ENCODE data around the gene NUAK1. TPM values are rescaled to one million over a fixed set of nuclear protein-coding genes. Genes with fewer than 3 reads are reported as not detected.
A peak's percentile ranks its signal among the peaks of the same experiment; 100 is the strongest.

Gene NUAK1
- total RNA-seq, 1 donor from 2014 or later, result 7.6 TPM

DNA sequence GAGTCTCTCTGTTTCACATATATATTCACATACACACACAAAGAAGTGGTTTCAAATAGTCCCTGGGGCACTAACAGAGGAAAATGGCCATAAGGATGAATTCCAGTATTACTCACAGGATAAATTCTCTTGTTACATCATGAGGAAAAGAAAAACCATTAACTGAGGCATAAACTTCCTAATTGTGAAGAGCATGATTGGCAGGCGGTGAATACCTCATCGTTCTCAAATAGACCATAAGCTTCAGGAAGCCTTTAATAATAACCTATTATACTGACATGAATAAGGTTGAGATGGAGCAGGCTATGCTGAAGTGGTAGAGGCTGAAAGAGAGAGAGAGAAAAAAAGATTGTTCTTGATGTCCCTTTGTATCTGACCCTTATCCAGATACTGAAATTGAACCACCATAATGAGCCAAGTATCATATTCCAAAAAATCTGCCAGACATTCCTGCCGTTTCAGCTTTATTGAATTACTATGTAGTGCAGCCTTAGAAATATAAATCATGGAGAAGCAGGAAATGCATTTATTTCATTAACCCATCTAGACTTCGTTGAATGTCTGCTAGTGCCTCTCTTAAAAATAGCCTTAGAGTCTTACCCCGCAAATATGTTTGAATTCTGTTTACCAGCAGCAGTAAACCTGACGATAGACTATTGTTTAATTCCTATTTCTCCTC lies 86.8 kb downstream of the NUAK1 start:
- Histone ChIP-seq H3K27me3 (ENCODE audit: control insufficient read depth, insufficient read depth, low read length) (no peaks in the 10 kb centered on the region), H3K36me3 (ENCODE audit: control insufficient read depth, insufficient read depth, low read length) (no peaks in the 10 kb centered on the region), H3K4me3 (ENCODE audit: low read depth, low read length) (no peak overlapping the region)
- TF ChIP-seq CTCF (IDR thresholded peaks at IDR 0.05; ENCODE audit: insufficient read depth, low read length, severe bottlenecking), result no peak
- DNase-seq (ENCODE audit: low read depth) (peak; percentile 53), FAIRE-seq (no peak)

- no peaks in the 10 kb centered on the region for H3K36me3 ChIP-seq (ENCODE audit: control insufficient read depth, insufficient read depth, low read length)
- no peak for TF ChIP-seq CTCF (IDR thresholded peaks at IDR 0.05; ENCODE audit: insufficient read depth, low read length, severe bottlenecking)
- no peak for DNase-seq (ENCODE audit: low read depth)
- no peak overlapping the region for H3K4me3 ChIP-seq (ENCODE audit: low read depth, low read length)
- FAIRE-seq, result no peak
- no peaks in the 10 kb centered on the region for H3K27me3 ChIP-seq (ENCODE audit: control insufficient read depth, insufficient read depth, low read length)
Observed at GRCh38 chr12:106049546-106049945, 89.2 kb downstream of the NUAK1 start.

- no peak for DNase-seq (ENCODE audit: low read depth)
- H3K27me3 ChIP-seq (ENCODE audit: control insufficient read depth, insufficient read depth, low read length), result no peaks in the 10 kb centered on the region
- H3K4me3 ChIP-seq (ENCODE audit: low read depth, low read length), result no peak overlapping the region
- H3K36me3 ChIP-seq (ENCODE audit: control insufficient read depth, insufficient read depth, low read length), result no peaks in the 10 kb centered on the region
- no peak for TF ChIP-seq CTCF (IDR thresholded peaks at IDR 0.05; ENCODE audit: insufficient read depth, low read length, severe bottlenecking)
- FAIRE-seq, result no peak
Observed at GRCh38 chr12:106049105-106049504, 89.6 kb downstream of the NUAK1 start.

DNA sequence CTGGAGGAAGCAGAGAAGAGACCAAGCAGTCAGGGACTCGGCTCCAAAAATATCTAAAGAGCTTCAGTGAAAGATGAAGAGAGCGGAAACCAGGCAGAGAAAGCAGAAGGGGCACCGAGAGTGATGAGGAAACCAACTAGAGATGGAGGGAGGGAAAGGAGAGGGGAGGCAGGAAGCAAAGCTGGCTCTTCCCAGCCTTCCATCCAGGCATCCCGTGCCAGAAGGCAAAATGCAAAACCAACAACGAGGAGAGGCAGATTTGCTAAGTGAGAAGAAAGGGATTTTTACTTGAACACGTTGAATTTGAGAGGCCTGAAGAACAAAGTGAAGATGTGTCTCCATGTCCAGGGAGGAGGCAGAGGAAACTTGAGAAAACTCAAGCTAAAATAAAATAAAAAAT lies 90.1 kb downstream of the NUAK1 start:
- no peak for DNase-seq (ENCODE audit: low read depth)
- H3K36me3 ChIP-seq (ENCODE audit: control insufficient read depth, insufficient read depth, low read length), result no peaks in the 10 kb centered on the region
- no peak for TF ChIP-seq CTCF (IDR thresholded peaks at IDR 0.05; ENCODE audit: insufficient read depth, low read length, severe bottlenecking)
- H3K4me3 ChIP-seq (ENCODE audit: low read depth, low read length), result no peak overlapping the region
- FAIRE-seq, result no peak
- no peaks in the 10 kb centered on the region for H3K27me3 ChIP-seq (ENCODE audit: control insufficient read depth, insufficient read depth, low read length)

GRCh38 chr12:106048016-106048415 lies 90.7 kb downstream of the NUAK1 start:
- FAIRE-seq (no peak), DNase-seq (ENCODE audit: low read depth) (no peak)
- TF ChIP-seq CTCF (IDR thresholded peaks at IDR 0.05; ENCODE audit: insufficient read depth, low read length, severe bottlenecking), result no peak
- Histone ChIP-seq H3K4me3 (ENCODE audit: low read depth, low read length) (no peak overlapping the region), H3K27me3 (ENCODE audit: control insufficient read depth, insufficient read depth, low read length) (no peaks in the 10 kb centered on the region), H3K36me3 (ENCODE audit: control insufficient read depth, insufficient read depth, low read length) (no peaks in the 10 kb centered on the region)

DNA sequence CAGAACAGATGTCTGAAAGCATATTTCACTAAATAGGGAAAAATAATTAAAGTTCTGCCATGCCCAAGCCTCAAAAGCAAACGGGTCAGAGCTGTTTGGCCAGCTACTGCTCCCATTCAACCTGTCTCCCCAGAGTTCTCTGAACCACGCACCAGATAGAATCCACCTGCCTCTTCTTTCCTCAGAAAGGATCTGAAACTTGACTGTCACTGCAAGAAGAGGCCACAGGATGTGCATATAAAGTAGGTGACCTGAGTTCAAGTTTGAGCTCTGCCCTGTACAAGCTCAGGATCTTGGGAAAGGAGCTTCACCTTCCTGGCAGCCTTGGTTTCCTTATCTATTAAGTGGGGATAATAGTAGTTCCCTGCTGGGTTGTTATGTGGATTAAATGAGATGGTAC lies 91.8 kb downstream of the NUAK1 start:
- FAIRE-seq (no peak), DNase-seq (ENCODE audit: low read depth) (no peak)
- H3K4me3 ChIP-seq (ENCODE audit: low read depth, low read length), result no peak overlapping the region
- no peaks in the 10 kb centered on the region for H3K27me3 ChIP-seq (ENCODE audit: control insufficient read depth, insufficient read depth, low read length)
- TF ChIP-seq CTCF (IDR thresholded peaks at IDR 0.05; ENCODE audit: insufficient read depth, low read length, severe bottlenecking), result no peak
- no peaks in the 10 kb centered on the region for H3K36me3 ChIP-seq (ENCODE audit: control insufficient read depth, insufficient read depth, low read length)

Measured in bronchial epithelial cell (primary cell).